Melanocyte of skin (primary cell): ENCODE data around the gene USP17L13. TPM values are rescaled to one million over a fixed set of nuclear protein-coding genes. Genes with fewer than 3 reads are reported as not detected.

Experiments used
- total RNA-seq, 2 donors: library from RNA; depleted of rRNA; stranded (reverse); fragments of >200 nt; gene quantifications; 2 replicates each; pipeline ENCODE4 v1.2.3, GENCODE V29; 2012

USP17L13 gene, protein sequence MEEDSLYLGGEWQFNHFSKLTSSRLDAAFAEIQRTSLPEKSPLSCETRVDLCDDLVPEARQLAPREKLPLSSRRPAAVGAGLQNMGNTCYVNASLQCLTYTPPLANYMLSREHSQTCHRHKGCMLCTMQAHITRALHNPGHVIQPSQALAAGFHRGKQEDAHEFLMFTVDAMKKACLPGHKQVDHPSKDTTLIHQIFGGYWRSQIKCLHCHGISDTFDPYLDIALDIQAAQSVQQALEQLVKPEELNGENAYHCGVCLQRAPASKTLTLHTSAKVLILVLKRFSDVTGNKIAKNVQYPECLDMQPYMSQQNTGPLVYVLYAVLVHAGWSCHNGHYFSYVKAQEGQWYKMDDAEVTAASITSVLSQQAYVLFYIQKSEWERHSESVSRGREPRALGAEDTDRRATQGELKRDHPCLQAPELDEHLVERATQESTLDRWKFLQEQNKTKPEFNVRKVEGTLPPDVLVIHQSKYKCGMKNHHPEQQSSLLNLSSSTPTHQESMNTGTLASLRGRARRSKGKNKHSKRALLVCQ
- total RNA-seq = not detected

DNA sequence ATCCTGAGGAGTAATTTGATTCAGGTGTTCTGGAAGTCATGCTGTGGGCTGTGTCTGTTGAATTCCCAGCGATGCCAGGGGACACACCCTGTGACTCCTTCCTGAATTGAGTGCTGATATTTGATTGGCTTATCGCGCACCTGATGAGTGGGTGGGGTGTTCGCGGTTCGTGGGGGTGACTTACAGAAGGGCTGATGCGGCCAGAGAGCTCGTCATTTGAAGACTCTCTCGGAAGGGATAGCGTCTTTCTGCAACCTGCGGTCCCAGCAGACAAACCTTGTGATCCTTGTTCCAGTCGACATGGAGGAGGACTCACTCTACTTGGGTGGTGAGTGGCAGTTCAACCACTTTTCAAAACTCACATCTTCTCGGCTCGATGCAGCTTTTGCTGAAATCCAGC, at the start of gene USP17L13:
Gene USP17L13 (plus strand): TSS at position 301 of the 400 bp plus-strand sequence. CDS start 0 bp downstream, at position 301.

DNA sequence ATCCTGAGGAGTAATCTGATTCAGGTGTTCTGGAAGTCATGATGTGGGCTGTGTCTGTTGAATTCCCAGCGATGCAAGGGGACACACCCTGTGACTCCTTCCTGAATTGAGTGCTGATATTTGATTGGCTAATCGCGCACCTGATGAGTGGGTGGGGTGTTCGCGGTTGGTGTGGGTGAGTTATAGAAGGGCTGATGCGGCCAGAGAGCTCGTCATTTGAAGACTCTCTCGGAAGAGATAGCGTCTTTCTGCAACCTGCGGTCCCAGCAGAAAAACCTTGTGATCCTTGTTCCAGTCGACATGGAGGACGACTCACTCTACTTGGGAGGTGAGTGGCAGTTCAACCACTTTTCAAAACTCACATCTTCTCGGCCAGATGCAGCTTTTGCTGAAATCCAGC, 14.3 kb upstream of the USP17L13 start, which contains the start of gene USP17L10:
Gene USP17L10 (plus strand): TSS at position 301 of the 400 bp plus-strand sequence. CDS start 0 bp downstream, at position 301.

DNA sequence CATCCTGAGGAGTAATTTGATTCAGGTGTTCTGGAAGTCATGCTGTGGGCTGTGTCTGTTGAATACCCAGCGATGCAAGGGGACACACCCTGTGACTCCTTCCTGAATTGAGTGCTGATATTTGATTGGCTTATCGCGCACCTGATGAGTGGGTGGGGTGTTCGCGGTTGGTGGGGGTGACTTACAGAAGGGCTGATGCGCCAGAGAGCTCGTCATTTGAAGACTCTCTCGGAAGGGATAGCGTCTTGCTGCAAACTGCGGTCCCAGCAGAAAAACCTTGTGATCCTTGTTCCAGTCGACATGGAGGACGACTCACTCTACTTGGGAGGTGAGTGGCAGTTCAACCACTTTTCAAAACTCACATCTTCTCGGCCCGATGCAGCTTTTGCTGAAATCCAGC, 9.6 kb upstream of the USP17L13 start, which contains the start of gene USP17L11:
Gene USP17L11 (plus strand): TSS at position 301 of the 400 bp plus-strand sequence. CDS start 0 bp downstream, at position 301.

DNA sequence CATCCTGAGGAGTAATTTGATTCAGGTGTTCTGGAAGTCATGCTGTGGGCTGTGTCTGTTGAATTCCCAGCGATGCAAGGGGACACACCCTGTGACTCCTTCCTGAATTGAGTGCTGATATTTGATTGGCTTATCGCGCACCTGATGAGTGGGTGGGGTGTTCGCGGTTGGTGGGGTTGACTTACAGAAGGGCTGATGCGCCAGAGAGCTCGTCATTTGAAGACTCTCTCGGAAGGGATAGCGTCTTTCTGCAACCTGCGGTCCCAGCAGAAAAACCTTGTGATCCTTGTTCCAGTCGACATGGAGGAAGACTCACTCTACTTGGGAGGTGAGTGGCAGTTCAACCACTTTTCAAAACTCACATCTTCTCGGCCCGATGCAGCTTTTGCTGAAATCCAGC, 4.8 kb upstream of the USP17L13 start, which contains the start of gene USP17L12:
Gene USP17L12 (plus strand): TSS at position 301 of the 400 bp plus-strand sequence. CDS start 0 bp downstream, at position 301.

DNA sequence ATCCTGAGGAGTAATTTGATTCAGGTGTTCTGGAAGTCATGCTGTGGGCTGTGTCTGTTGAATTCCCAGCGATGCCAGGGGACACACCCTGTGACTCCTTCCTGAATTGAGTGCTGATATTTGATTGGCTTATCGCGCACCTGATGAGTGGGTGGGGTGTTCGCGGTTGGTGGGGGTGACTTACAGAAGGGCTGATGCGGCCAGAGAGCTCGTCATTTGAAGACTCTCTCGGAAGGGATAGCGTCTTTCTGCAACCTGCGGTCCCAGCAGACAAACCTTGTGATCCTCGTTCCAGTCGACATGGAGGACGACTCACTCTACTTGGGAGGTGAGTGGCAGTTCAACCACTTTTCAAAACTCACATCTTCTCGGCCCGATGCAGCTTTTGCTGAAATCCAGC, 9.4 kb downstream of the USP17L13 start, which contains the start of gene USP17L15:
Gene USP17L15 (plus strand): TSS at position 301 of the 400 bp plus-strand sequence. CDS start 0 bp downstream, at position 301.

DNA sequence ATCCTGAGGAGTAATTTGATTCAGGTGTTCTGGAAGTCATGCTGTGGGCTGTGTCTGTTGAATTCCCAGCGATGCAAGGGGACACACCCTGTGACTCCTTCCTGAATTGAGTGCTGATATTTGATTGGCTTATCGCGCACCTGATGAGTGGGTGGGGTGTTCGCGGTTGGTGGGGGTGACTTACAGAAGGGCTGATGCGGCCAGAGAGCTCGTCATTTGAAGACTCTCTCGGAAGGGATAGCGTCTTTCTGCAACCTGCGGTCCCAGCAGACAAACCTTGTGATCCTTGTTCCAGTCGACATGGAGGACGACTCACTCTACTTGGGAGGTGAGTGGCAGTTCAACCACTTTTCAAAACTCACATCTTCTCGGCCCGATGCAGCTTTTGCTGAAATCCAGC, 18.9 kb downstream of the USP17L13 start, which contains the start of gene USP17L17:
Gene USP17L17 (plus strand): TSS at position 301 of the 400 bp plus-strand sequence. CDS start 0 bp downstream, at position 301.

DNA sequence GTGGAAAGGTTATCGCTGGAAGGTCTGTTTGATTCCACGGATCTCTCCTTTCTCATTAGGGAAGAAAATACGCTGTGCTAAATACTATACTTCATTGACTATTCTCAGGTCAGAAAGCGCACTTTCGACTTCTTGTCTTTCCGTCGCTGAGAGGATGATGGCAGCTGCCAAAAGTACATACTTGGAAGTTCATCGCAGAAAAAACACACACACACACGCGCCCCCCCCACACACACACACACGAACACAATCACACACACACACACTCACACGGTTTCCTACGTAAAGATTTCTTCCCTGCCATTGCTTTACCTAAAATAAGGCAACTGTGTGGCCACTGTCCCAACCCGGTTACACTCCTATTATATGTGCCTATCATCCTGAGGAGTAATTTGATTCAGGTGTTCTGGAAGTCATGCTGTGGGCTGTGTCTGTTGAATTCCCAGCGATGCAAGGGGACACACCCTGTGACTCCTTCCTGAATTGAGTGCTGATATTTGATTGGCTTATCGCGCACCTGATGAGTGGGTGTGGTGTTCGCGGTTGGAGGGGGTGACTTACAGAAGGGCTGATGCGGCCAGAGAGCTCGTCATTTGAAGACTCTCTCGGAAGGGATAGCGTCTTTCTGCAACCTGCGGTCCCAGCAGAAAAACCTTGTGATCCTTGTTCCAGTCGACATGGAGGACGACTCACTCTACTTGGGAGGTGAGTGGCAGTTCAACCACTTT, 23.4 kb downstream of the USP17L13 start, which contains the start of gene USP17L18:
Gene USP17L18 (plus strand): TSS at position 678 of the 728 bp plus-strand sequence. CDS start 0 bp downstream, at position 678.

DNA sequence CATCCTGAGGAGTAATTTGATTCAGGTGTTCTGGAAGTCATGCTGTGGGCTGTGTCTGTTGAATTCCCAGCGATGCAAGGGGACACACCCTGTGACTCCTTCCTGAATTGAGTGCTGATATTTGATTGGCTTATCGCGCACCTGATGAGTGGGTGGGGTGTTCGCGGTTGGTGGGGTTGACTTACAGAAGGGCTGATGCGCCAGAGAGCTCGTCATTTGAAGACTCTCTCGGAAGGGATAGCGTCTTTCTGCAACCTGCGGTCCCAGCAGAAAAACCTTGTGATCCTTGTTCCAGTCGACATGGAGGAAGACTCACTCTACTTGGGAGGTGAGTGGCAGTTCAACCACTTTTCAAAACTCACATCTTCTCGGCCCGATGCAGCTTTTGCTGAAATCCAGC, 28.4 kb downstream of the USP17L13 start, which contains the start of gene USP17L19:
Gene USP17L19 (plus strand): TSS at position 301 of the 400 bp plus-strand sequence. CDS start 0 bp downstream, at position 301.

DNA sequence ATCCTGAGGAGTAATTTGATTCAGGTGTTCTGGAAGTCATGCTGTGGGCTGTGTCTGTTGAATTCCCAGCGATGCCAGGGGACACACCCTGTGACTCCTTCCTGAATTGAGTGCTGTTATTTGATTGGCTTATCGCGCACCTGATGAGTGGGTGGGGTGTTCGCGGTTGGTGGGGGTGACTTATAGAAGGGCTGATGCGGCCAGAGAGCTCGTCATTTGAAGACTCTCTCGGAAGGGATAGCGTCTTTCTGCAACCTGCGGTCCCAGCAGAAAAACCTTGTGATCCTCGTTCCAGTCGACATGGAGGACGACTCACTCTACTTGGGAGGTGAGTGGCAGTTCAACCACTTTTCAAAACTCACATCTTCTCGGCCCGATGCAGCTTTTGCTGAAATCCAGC, 33.1 kb downstream of the USP17L13 start, which contains the start of gene USP17L20:
Gene USP17L20 (plus strand): TSS at position 301 of the 400 bp plus-strand sequence. CDS start 0 bp downstream, at position 301.

DNA sequence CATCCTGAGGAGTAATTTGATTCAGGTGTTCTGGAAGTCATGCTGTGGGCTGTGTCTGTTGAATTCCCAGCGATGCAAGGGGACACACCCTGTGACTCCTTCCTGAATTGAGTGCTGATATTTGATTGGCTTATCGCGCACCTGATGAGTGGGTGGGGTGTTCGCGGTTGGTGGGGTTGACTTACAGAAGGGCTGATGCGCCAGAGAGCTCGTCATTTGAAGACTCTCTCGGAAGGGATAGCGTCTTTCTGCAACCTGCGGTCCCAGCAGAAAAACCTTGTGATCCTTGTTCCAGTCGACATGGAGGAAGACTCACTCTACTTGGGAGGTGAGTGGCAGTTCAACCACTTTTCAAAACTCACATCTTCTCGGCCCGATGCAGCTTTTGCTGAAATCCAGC, 37.9 kb downstream of the USP17L13 start, which contains the start of gene USP17L21:
Gene USP17L21 (plus strand): TSS at position 301 of the 400 bp plus-strand sequence. CDS start 0 bp downstream, at position 301.

DNA sequence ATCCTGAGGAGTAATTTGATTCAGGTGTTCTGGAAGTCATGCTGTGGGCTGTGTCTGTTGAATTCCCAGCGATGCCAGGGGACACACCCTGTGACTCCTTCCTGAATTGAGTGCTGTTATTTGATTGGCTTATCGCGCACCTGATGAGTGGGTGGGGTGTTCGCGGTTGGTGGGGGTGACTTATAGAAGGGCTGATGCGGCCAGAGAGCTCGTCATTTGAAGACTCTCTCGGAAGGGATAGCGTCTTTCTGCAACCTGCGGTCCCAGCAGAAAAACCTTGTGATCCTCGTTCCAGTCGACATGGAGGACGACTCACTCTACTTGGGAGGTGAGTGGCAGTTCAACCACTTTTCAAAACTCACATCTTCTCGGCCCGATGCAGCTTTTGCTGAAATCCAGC, 42.6 kb downstream of the USP17L13 start, which contains the start of gene USP17L22:
Gene USP17L22 (plus strand): TSS at position 301 of the 400 bp plus-strand sequence. CDS start 0 bp downstream, at position 301.

Other genes with a start within 250 kb of the USP17L13 start
- gene FAM90A26, start 54.5 kb upstream of the USP17L13 start, total RNA-seq = not detected
- not detected for gene USP17L10, start 14.2 kb upstream of the USP17L13 start, total RNA-seq
- gene USP17L11, start 9.5 kb upstream of the USP17L13 start, total RNA-seq = not detected
- not detected for gene USP17L12, start 4.7 kb upstream of the USP17L13 start, total RNA-seq
- not detected for gene USP17L15, start 9.5 kb downstream of the USP17L13 start, total RNA-seq
- gene USP17L17, start 19.0 kb downstream of the USP17L13 start, total RNA-seq = not detected
- gene USP17L18, start 23.7 kb downstream of the USP17L13 start, total RNA-seq = not detected
- not detected for gene USP17L19, start 28.5 kb downstream of the USP17L13 start, total RNA-seq
- not detected for gene USP17L20, start 33.2 kb downstream of the USP17L13 start, total RNA-seq
- not detected for gene USP17L21, start 38.0 kb downstream of the USP17L13 start, total RNA-seq
- not detected for gene USP17L22, start 42.7 kb downstream of the USP17L13 start, total RNA-seq
- not detected for gene USP17L24, start 100.3 kb downstream of the USP17L13 start, total RNA-seq
- gene USP17L25, start 105.0 kb downstream of the USP17L13 start, total RNA-seq = not detected
- gene USP17L26, start 109.8 kb downstream of the USP17L13 start, total RNA-seq = not detected
- not detected for gene USP17L5, start 114.5 kb downstream of the USP17L13 start, total RNA-seq
- gene USP17L27, start 119.3 kb downstream of the USP17L13 start, total RNA-seq = not detected
- not detected for gene USP17L28, start 124.0 kb downstream of the USP17L13 start, total RNA-seq
- gene USP17L29, start 128.7 kb downstream of the USP17L13 start, total RNA-seq = not detected
- gene USP17L30, start 138.2 kb downstream of the USP17L13 start, total RNA-seq = not detected
- not detected for gene DEFB131A, start 219.5 kb downstream of the USP17L13 start, total RNA-seq